CD4-positive, alpha-beta T cell treated with Interleukin-10 for 1 hour (primary cell): Measurements from ENCODE around the gene TMEM213.
"Not testable (repeated sequence)": the region's sequence is repeated elsewhere in the genome, so short reads cannot be mapped to it uniquely, and the experiment has no call there.

Experiments used
- DNase-seq: peaks from one replicate; pipeline ENCODE4 v3.0.0-alpha.2; 2020

Gene TMEM213

GRCh38 chr7:138797715-138798320, at the start of gene TMEM213, which contains the start of gene ATP6V0A4:
TMEM213 (plus strand) TSS chr7:138797994; CDS start chr7:138798105, 111 bp downstream.
ATP6V0A4 (minus strand) TSS chr7:138798196; CDS start chr7:138771247, 26,949 bp downstream.
- peak; percentile 1 for DNase-seq

DNA sequence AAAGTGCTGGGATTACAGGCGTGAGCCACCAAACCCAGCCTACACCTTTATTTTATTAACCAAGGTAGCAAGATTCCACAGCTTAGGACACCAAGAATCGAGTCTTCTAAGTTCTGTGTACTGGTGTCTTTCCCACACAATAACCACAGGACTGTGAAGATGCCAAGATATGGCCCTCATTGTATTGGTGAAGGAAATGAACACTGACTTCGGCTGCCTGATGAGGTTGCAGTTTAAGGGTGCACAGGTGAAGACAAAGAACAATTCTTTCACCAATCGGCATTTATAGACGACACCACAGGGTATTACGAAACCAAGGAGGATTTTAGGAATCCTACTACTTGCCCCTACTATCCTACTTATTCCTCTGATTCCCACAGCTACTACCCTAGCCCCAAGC, 49.1 kb upstream of the TMEM213 start:
- no peak for DNase-seq

DNA sequence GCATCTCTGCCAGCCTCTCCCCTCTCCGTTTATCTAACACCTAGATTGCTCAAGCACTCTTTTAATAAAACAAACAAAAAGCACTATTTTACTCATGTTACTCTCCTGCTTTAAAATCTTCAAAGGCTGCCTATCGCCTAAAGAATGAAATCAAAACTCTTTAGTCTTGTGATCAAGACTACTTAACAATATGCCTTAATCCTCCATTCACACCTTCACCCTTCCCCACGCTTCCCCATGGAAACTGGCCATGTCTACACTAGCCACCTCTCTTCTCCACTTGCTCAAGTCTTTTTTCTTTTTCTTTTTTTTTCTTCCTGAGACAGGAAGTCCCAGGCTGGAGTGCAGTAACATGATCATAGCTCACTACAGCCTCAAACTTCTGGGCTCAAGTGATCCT, 47.8 kb upstream of the TMEM213 start:
- DNase-seq, result no peak

GRCh38 chr7:138750473-138750872, 47.3 kb upstream of the TMEM213 start:
- no peak for DNase-seq

- no peak for DNase-seq
These were observed 46.8 kb upstream of the TMEM213 start for GRCh38 chr7:138750901-138751464.

DNA sequence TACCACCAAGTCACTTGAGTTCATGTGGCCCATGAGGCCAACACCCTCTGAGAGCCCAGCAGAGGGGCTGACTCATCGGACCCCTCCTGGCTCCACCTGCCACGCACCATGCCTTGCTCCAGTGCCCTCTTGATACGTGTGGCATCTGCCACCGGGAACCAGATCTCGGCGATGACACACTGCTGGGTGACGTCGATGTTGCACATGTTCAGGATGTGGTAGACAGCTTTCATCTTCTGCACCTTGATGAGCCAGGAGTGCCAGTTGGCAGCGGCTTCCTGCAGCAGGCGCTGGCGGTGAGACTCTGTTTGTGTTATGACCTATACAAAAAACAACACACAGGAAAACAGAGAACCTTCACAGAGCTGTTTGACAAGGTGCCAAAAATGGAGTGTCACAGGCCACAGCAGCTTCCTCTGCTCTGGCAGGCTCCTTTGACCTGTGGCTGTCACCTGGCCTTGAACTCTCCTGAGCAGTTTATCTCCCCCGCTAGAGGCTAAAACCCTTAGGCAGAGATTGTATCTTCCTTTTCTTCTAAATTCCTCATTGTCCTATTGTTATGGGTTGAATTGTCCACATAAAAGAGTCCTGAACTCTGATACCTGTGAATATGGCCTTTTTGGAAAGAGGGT, 45.2 kb upstream of the TMEM213 start:
- peak; percentile 94 for DNase-seq

GRCh38 chr7:138753150-138753518, 44.7 kb upstream of the TMEM213 start:
- no peak for DNase-seq

DNA sequence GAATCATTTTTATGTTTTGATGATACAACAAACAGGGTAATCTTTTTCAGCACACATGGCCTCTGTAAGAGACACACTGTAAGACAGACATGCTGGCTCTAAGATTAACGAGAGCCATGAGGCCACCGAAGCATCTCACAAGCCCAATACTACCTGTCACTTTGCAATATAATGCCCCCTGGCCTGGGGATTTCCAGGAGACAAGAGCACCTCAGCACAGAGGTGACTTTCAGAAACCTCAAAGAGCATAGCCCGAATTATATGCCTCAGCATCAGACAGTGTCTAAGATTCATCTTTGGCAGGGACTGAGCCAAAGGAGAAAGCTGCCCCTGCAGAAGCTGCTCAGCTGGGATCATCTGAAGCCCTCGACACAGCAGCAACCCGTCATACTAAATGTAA, 44.2 kb upstream of the TMEM213 start:
- DNase-seq, result peak; percentile 53

GRCh38 chr7:138755331-138755747, 42.5 kb upstream of the TMEM213 start:
- DNase-seq, result no peak

DNA sequence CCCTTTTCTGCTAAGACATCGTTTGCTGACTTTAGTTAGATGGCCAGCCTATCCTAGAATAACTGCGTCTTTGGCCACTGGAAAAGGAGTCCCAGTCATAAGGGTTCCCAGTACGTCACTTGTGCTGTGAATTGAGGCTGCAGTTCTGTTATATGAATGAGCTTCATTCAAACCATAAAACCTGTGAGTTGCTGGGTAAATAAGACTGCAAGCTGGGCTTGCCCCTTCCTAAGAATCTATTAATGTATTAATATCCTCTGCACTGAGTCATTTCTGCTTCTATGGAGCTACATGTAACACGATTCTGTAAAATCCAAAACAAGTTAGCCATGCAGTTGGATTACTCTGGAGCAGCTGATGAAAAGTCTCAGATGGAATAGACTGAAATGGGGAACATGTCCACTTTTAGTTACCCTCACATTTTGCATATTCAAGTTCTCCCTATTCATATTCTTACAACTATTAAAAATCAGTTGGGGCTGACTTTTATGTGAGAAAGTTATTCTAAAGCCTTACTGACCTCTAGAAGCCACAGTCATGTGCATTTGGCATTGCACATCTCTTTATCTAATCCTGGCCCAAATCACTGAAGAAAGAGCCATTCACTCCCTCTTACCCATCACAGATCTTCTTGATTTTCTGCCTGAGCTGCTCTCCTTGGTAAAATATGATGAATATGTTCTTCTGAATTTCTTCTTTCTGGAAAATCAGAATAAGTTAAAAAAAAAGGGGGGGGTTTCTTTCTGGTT, 41.8 kb upstream of the TMEM213 start:
- DNase-seq, result no peak

DNA sequence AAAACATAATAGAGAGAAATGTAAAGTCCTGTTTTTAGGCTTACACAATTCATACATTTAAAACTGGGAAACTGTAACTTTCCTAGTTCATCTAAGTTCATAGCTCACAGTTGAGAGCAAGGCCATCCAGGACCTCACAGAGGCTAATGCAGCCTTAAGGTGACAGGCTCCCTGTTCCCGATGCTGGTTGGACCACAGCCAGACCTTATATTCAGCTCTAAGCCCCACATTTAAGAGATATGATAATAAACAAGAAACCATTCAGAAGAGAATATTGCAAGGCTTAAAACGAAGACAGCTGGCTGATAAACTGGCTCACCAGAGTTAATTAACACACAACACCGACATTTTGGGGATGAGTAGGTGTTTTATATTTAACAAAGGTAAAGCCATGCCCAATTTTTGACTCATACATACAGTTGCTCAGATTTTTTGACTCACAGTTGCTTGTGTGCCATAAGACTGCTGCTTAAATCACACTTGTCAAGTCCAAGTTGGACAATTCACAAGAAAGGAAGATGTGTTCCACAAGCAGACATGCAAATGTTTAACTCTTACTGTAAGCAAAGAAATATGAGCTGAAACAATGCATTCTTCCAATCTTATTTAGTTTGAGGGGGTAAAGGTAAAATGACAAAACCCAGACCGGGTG, 41.1 kb upstream of the TMEM213 start:
- no peak for DNase-seq

DNA sequence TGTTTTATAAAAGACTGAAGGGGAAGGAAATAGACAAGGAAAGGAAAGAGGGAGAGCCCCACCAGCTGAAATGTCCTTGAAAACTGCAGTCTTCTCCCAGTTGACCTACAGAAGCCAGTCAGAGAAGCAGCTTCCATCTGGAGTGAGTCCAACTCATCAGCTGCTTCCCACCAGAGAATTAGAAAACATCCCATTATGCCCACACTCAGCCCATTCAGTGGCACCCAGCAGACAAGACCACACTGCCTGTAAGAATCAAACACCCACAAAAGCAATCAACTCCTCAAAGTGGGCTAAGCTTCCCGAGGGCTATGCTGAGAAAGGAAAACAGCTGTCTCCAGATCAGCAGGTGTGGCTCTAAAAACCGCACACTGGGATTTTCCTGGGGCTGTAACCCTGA, 29.6 kb upstream of the TMEM213 start:
- no peak for DNase-seq

DNA sequence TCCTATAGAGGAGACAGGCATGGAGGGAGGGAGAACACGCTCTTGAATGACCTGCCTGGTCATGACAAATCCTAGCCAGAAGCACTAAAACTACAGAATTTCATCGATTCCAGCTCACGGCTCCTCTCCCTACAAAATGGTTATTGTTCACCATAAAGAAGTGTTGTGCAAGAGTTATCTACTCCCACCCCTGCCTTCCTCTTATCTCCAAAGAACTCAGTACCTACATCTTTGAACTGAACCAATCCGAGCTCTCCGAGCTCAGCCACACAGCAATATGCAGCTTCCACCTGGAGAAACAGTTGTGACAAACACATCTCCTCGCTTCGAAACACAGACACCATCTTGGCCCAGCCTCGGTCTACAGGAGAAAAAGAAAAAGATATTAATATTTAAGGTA, 26.9 kb upstream of the TMEM213 start:
- no peak for DNase-seq

- no peak for DNase-seq
These were observed 24.6 kb upstream of the TMEM213 start for GRCh38 chr7:138773176-138773575.

DNA sequence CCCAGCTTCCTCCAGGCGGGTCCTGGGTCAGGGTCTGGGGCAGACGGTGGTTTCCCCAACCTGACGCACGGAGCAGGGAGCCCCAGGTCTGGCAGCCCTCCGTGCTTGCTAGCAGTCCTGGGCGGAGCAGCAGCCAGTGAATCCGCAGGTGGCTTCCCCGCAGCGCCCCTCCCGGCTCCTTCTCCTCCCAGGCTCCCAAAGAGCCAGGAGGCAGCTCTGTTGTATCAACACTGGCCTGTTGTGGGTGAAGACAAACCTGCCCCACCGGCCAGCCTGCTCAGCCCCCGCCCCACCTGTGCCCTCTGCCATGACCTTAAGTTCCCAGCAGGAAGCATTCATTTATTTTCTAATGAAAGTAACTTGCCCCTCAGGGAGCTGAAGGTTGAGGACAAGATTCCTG, 24.0 kb upstream of the TMEM213 start:
- DNase-seq, result no peak

GRCh38 chr7:138776166-138776833, 21.5 kb upstream of the TMEM213 start:
- no peak for DNase-seq

DNA sequence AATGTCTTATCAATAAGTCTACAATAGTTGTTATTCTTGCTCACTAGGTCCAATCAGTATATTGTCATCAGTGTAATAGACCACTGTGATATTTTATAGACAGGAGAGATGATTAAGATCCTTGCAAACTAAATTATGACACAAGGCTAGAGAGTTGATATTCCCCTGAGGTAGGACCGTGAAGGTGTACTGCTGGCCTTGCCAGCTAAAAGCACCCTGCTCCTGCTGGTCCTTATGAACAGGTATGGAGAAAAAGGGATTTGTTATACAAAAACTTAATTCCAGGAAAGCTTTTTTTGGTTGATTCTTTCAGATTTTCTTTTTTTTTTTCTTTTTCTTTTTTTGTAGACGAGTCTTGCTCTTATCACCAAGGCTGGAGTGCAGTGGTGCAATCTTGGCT, 16.8 kb upstream of the TMEM213 start:
- no peak for DNase-seq

DNA sequence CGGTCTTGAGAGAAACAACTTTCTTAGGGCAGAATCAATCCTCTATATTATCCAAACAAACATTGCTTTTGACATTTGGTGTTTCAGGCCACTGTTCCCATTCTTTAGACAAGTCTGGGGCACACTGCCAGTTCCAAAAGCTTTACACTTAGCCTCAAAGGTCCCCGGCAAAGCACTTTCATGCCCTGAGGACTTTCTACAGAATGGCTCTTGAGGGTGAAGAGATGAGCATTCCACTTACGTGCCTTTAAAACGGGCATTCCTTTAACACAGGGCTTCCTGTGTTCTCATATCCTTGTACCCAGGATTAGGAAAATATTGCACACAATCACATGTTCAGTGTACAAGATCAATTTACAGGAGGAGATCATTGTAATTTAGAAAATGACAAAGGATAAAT, 13.1 kb upstream of the TMEM213 start:
- no peak for DNase-seq

DNA sequence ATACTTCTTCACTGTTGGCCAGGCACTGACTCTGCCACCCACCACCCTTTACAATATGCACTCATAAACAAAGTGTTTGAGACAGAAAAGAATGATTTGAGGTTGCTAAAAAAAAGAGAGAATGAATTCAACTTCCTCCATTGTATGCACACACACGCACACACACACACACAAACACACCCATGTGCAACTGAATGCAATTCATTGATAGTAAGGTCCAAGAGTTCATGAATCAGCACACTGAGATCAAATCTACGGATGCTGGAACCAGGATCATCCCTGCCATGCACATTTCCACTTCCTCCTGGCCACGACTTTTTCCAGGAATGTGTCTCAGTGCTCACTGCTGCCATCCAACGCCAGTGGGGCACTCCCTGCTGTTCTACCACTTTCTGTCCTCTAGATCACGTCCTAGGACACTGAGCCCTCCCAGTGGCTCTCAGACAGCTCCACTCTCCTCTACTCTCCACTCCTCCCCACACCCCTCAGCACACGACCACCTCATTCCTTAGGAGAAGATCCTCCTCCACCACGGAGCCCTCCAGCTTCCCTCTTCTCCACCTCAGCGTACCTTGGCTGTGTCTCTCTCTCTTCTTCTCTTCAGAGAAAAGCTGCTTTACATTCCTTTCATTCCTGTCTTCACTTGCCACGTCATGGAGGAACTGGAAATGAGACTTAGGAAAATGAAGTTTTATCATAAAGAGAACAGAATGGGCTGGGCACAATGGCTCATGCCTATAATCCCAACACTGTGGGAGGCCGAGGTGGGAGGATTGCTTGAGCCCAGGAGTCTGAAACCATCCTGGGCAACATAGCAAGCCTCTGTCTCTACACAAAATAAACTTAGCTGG, 12.0 kb upstream of the TMEM213 start:
- no peak for DNase-seq

DNA sequence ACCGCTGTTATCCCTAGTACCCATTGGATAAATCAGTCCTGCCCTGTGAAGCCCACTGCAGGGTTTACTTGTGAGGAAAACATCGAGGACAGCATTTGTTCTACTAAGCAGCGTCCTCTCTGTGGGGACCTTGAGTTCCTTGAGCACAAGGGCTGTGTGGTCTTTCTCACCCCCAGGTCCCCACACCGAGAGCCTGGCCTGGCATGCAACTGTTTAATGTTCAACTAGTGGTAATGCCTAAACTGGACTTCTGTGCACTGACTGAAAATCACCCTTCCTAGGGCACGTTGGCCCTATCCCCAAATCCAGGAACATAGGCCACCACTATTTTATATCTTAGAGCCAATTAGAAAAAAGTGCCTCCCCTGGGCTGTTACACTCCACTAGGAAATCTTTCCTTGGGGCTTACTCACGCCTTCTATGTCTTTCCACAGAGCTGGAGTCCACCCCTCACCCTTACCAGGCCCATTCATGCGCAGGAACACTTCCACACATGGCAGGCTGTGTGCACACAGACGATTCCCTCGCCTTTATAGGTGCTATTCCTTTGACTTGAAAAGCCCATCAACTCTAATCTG, 1.7 kb upstream of the TMEM213 start:
- DNase-seq, result no peak

GRCh38 chr7:138797046-138797445, 748 bp upstream of the TMEM213 start:
- not testable (repeated sequence) for DNase-seq
